Liver (tissue), 9 donors: ENCODE data around the gene PWWP2A. TPM values are rescaled to one million over a fixed set of nuclear protein-coding genes. Genes with fewer than 3 reads are reported as not detected.

ENCODE experiments used
- DNase-seq: peaks from one replicate; pipeline ENCODE4 v3.0.0-alpha.2; 2017; ENCODE audit warnings: low spot score
- H3K27ac ChIP-seq, 2 donors: one replicate each; pipeline ENCODE4 v1.7.0; 2013; ENCODE audit warnings: inconsistent platforms in 2 of 2, low read length in 2 of 2, control low read depth in 1 of 2, low read depth in 1 of 2, mild to moderate bottlenecking in 1 of 2
- H3K27me3 ChIP-seq, 4 donors: one replicate each; pipeline versions ENCODE4 v1.6.1 to v1.7.0; 2013; ENCODE audit warnings: low read length in 3 of 4, inconsistent platforms in 1 of 4, mild to moderate bottlenecking in 1 of 4, moderate library complexity in 1 of 4; ENCODE audit not compliant: control insufficient read depth in 4 of 4, insufficient read depth in 4 of 4
- H3K36me3 ChIP-seq, 4 donors: one replicate each; pipeline versions ENCODE4 v1.6.1 to v1.7.0; 2013; ENCODE audit warnings: low read length in 3 of 4, mild to moderate bottlenecking in 3 of 4, low read depth in 1 of 4, moderate library complexity in 1 of 4; ENCODE audit not compliant: control insufficient read depth in 4 of 4, insufficient read depth in 3 of 4
- H3K4me1 ChIP-seq, 4 donors: one replicate each; pipeline versions ENCODE4 v1.6.1 to v1.7.0; 2013; ENCODE audit warnings: low read length in 3 of 4, mild to moderate bottlenecking in 3 of 4, moderate library complexity in 1 of 4; ENCODE audit not compliant: control insufficient read depth in 4 of 4, insufficient read depth in 4 of 4
- H3K4me3 ChIP-seq, 3 donors: one replicate each; pipeline versions ENCODE4 v1.6.1 to v1.7.0; 2013; ENCODE audit warnings: low read length in 3 of 3, control low read depth in 1 of 3, low read depth in 1 of 3, mild to moderate bottlenecking in 1 of 3
- H3K9ac ChIP-seq, 2 donors: one replicate each; pipeline ENCODE4 v1.7.0; 2013; ENCODE audit warnings: low read length in 2 of 2, mild to moderate bottlenecking in 2 of 2, moderate library complexity in 2 of 2, control low read depth in 1 of 2, low read depth in 1 of 2
- H3K9me3 ChIP-seq, 4 donors: one replicate each; pipeline versions ENCODE4 v1.6.1 to v1.7.0; 2013; ENCODE audit warnings: low read length in 3 of 4; ENCODE audit not compliant: control insufficient read depth in 4 of 4
- CTCF ChIP-seq: fragments of 150-350 bp; IDR thresholded peaks from 2 replicates; pipeline ENCODE4 v1.5.1; 2017; ENCODE audit warnings: improper control_type of control experiment, low read depth, low read length; ENCODE audit not compliant: missing input control
- EGR1 ChIP-seq, 2 donors: IDR thresholded peaks; 2 replicates each; pipeline ENCODE4 v1.6.1; 2016 to 2018; ENCODE audit warnings: antibody characterized with exemption in 2 of 2, low read depth in 2 of 2
- FOXA1 ChIP-seq: IDR thresholded peaks from 2 replicates; pipeline ENCODE4 v1.6.1; 2016; ENCODE audit warnings: antibody characterized with exemption
- FOXA2 ChIP-seq: IDR thresholded peaks from 2 replicates; pipeline ENCODE4 v1.6.1; 2016; ENCODE audit warnings: antibody characterized with exemption
- HNF4A ChIP-seq, 2 donors: conservative IDR thresholded peaks; 2 replicates each; pipeline ENCODE4 v1.6.1; 2016; ENCODE audit warnings: antibody characterized with exemption in 2 of 2, mild to moderate bottlenecking in 2 of 2
- HNF4G ChIP-seq: IDR thresholded peaks from 2 replicates; pipeline ENCODE4 v1.6.1; 2016; ENCODE audit warnings: antibody characterized with exemption
- JUND ChIP-seq, 2 donors: IDR thresholded peaks; 2 replicates each; pipeline ENCODE4 v1.6.1; 2016; ENCODE audit warnings: antibody characterized with exemption in 2 of 2
- RAD21 ChIP-seq, 2 donors: IDR thresholded peaks; 2 replicates each; pipeline ENCODE4 v1.6.1; 2016; ENCODE audit warnings: antibody characterized with exemption in 2 of 2, mild to moderate bottlenecking in 2 of 2
- REST ChIP-seq: IDR thresholded peaks from 2 replicates; pipeline ENCODE4 v1.6.1; 2016; ENCODE audit warnings: antibody characterized with exemption, mild to moderate bottlenecking
- SP1 ChIP-seq: IDR thresholded peaks from 2 replicates; pipeline ENCODE4 v1.6.1; 2018; ENCODE audit warnings: antibody characterized with exemption, mild to moderate bottlenecking
- TAF1 ChIP-seq: conservative IDR thresholded peaks from 2 replicates; pipeline ENCODE4 v1.6.1; 2016; ENCODE audit warnings: antibody characterized with exemption, mild to moderate bottlenecking
- ZBTB33 ChIP-seq: IDR thresholded peaks from 2 replicates; pipeline ENCODE4 v1.6.1; 2016; ENCODE audit warnings: antibody characterized with exemption
- WGBS: extraction: QIAGEN DNeasy Blood & Tissue Kit; methylation state at CpG from one replicate; pipeline ENCODE4 v1.1.7; 2013; 5-methylcytosine and 5-hydroxymethylcytosine counted together
- polyA plus RNA-seq, 2 donors: library from polyadenylated mRNA; stranded (reverse) in 1 of 2; unstranded in 1 of 2; fragments of 200-250 nt in 1 of 2; fragments of >200 nt in 1 of 2; fragmentation: Nextera tagmentation in 1 of 2; extraction: Ambion mirVana in 1 of 2; gene quantifications; one replicate each; pipeline versions ENCODE4 v1.2.1 to v1.2.3, GENCODE V29; 2013 to 2015
- total RNA-seq, 2 donors: library from RNA; depleted of rRNA; stranded (reverse); fragments of >200 nt; gene quantifications; one replicate each; pipeline ENCODE4 v1.2.3, GENCODE V29; 2014
- donor health status: healthy.
- donor health status: healthy.
- donor health status: healthy.
- donor health status: healthy.
- donor health status: healthy.

The PWWP2A gene
- total and polyA plus RNA-seq, 4 donors: 4.8 to 14.6 (median 8.2) TPM

- Histone ChIP-seq H3K36me3 (peaks cover 6 to 51% (median 27%) of the 10 kb centered on the region in 4 donors), H3K4me3 (no peak overlapping the region), H3K27ac (no peak overlapping the region), H3K4me1 (no peaks in the 10 kb centered on the region), H3K9ac (no peak overlapping the region), H3K9me3 (no peaks in the 10 kb centered on the region), H3K27me3 (no peaks in the 10 kb centered on the region)
- 97% methylated on average over 4 of the region's 4 CpGs for WGBS
- DNase-seq: no peak
- TF ChIP-seq FOXA1: no peak
- no peak for TF ChIP-seq TAF1
- TF ChIP-seq HNF4G: no peak
- no peak for TF ChIP-seq HNF4A (conservative IDR thresholded peaks at IDR 0.05)
- no peak for TF ChIP-seq ZBTB33
- TF ChIP-seq FOXA2: no peak
- no peak for TF ChIP-seq CTCF
- TF ChIP-seq RAD21 (IDR thresholded peaks at IDR 0.05): no peak
- TF ChIP-seq REST: no peak
- no peak for TF ChIP-seq SP1
These were observed 62.0 kb downstream of the PWWP2A start for GRCh38 chr5:160057256-160057655.

GRCh38 chr5:160054831-160055230, 64.4 kb downstream of the PWWP2A start:
- Histone ChIP-seq H3K9ac (no peak overlapping the region), H3K27me3 (no peaks in the 10 kb centered on the region), H3K4me1 (no peaks in the 10 kb centered on the region), H3K27ac (no peak overlapping the region), H3K9me3 (no peaks in the 10 kb centered on the region), H3K36me3 (peaks cover 6 to 54% (median 37%) of the 10 kb centered on the region in 4 donors), H3K4me3 (no peak overlapping the region)
- 97% methylated on average over 2 of the region's 2 CpGs for WGBS
- no peak for TF ChIP-seq FOXA1
- no peak for TF ChIP-seq JUND (IDR thresholded peaks at IDR 0.05)
- no peak for TF ChIP-seq REST
- no peak for TF ChIP-seq TAF1
- TF ChIP-seq EGR1 (IDR thresholded peaks at IDR 0.05; ENCODE audit: low read depth in 2 of 2): no peak
- no peak for DNase-seq
